Effector CD8-positive, alpha-beta T cell (primary cell): ENCODE results near the gene RPL37A.
"Not testable (repeated sequence)": the region's sequence is repeated elsewhere in the genome, so short reads cannot be mapped to it uniquely, and the experiment has no call there.

Experiments
- DNase-seq: peaks from one replicate; lab custom pipeline; 2025; lab: John Stamatoyannopoulos, UW

Gene RPL37A

GRCh38 chr2:216517447-216518225, 19.0 kb downstream of the RPL37A start:
- no peak for DNase-seq

- DNase-seq: not testable (repeated sequence)
Observed at GRCh38 chr2:216518566-216519119, 20.0 kb downstream of the RPL37A start.

- DNase-seq: peak; percentile 18
Observed at GRCh38 chr2:216519154-216519762, 20.6 kb downstream of the RPL37A start.

- DNase-seq: no peak
Observed at GRCh38 chr2:216520112-216520511, 21.5 kb downstream of the RPL37A start.

GRCh38 chr2:216522892-216523502, 24.4 kb downstream of the RPL37A start:
- no peak for DNase-seq

GRCh38 chr2:216525972-216526371, 27.3 kb downstream of the RPL37A start:
- no peak for DNase-seq

GRCh38 chr2:216526939-216527338, 28.3 kb downstream of the RPL37A start:
- DNase-seq: no peak

GRCh38 chr2:216527600-216527999, 29.0 kb downstream of the RPL37A start:
- no peak for DNase-seq

GRCh38 chr2:216532562-216532961, 33.9 kb downstream of the RPL37A start:
- DNase-seq: no peak

GRCh38 chr2:216533609-216534008, 35.0 kb downstream of the RPL37A start:
- DNase-seq: no peak

- DNase-seq: no peak
Observed at GRCh38 chr2:216534809-216535208, 36.2 kb downstream of the RPL37A start.

- DNase-seq: no peak
Observed at GRCh38 chr2:216535454-216535995, 36.9 kb downstream of the RPL37A start.

GRCh38 chr2:216536734-216537210, 38.1 kb downstream of the RPL37A start:
- no peak for DNase-seq

GRCh38 chr2:216537366-216537765, 38.7 kb downstream of the RPL37A start:
- DNase-seq: no peak

GRCh38 chr2:216538538-216538937, 39.9 kb downstream of the RPL37A start:
- no peak for DNase-seq

GRCh38 chr2:216539120-216539519, 40.5 kb downstream of the RPL37A start:
- no peak for DNase-seq

GRCh38 chr2:216539791-216540241, 41.2 kb downstream of the RPL37A start:
- no peak for DNase-seq

- DNase-seq: no peak
Observed at GRCh38 chr2:216540920-216541319, 42.3 kb downstream of the RPL37A start.

GRCh38 chr2:216541505-216541904, 42.9 kb downstream of the RPL37A start:
- no peak for DNase-seq

GRCh38 chr2:216545359-216545758, 46.7 kb downstream of the RPL37A start:
- DNase-seq: no peak

GRCh38 chr2:216546241-216546640, 47.6 kb downstream of the RPL37A start:
- no peak for DNase-seq
